ENCODE data around the gene UGP2. TPM values are rescaled to one million over a fixed set of nuclear protein-coding genes. Genes with fewer than 3 reads are reported as not detected.

Gene UGP2
- total RNA-seq, 4 donors from 2014 or later: 163 to 247 (median 198) TPM

DNA sequence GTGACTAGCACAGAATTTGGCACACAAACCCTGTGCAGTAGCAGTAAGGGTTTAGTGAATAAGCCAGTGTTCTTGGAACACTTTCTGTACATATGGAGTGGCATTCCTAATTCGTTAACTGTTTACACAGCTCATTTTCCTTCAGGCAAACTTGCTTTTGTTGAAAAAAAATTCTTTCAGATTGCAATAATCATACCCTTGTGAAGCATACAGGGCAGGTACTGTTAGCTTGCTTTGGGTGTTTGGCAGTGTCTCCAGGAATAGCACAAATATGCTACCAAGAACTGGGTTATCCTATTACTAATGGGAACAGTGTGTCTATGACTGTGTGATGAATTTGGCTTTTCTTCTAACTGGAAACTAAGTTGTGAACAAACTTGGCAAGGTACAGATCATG is 33.4 kb downstream of the UGP2 start:
- intact Hi-C loops (cut with DNase I): no loop called here
- Histone ChIP-seq H3K9me3 (no peaks in the 10 kb centered on the region), H3K4me1 (peaks cover 54 to 69% (median 64%) of the 10 kb centered on the region in 4 donors), H3K27ac (replicated peaks in 1 of 4) (peak overlapping the region; percentile 64 to 81 (median 74)), H3K4me3 (no peak overlapping the region), H3K27me3 (no peaks in the 10 kb centered on the region), H3K36me3 (peaks cover 0 to 16% (median 6%) of the 10 kb centered on the region in 4 donors)
- 41% methylated on average over 1 of the region's 1 CpG for WGBS
- peak; percentile 61 for TF ChIP-seq EP300 (IDR thresholded peaks at IDR 0.05)
- TF ChIP-seq POLR2A (IDR thresholded peaks at IDR 0.05; ENCODE audit: low read depth): no peak
- TF ChIP-seq, protein P1, sequence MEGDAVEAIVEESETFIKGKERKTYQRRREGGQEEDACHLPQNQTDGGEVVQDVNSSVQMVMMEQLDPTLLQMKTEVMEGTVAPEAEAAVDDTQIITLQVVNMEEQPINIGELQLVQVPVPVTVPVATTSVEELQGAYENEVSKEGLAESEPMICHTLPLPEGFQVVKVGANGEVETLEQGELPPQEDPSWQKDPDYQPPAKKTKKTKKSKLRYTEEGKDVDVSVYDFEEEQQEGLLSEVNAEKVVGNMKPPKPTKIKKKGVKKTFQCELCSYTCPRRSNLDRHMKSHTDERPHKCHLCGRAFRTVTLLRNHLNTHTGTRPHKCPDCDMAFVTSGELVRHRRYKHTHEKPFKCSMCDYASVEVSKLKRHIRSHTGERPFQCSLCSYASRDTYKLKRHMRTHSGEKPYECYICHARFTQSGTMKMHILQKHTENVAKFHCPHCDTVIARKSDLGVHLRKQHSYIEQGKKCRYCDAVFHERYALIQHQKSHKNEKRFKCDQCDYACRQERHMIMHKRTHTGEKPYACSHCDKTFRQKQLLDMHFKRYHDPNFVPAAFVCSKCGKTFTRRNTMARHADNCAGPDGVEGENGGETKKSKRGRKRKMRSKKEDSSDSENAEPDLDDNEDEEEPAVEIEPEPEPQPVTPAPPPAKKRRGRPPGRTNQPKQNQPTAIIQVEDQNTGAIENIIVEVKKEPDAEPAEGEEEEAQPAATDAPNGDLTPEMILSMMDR (IDR thresholded peaks at IDR 0.05): no peak
- peak in 1 of 2 donors; percentile 67 for TF ChIP-seq POLR2AphosphoS5 (IDR thresholded peaks at IDR 0.05)
- no peak for DNase-seq (ENCODE audit: extremely low spot score)

DNA sequence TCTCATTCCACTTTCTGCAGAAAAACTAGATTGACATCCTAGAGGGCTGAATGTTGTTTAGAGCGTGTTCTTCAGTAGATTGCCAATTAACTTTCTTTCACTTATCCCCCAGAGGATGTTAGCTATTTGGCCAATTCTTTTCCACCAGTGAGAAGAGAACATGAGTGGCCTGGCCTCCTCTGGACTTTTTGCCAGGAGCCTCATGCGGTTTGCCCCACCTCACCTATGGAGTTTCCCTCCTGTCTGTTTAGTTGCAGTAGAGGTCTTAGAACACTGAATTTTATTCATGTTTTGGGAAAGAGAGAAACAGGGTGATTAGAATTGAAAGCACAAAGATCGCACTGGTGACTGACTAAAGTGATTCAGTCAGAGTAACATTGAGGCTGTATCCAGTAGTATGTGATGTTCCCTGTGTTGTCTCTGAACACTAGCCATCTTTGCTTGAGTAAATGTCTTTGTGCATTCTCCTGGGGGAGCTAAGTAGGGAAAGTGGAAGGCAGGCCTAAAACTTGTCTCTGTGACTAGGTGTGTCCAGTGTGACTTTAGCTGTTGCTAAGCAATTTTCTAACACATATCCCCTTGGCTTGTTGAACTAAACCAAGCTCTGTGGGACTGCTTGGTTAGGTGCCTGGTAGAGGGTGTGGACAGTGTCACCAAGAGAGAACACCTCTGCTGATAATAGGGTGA is 34.0 kb downstream of the UGP2 start:
- no peak overlapping the region for H3K4me3 ChIP-seq
- H3K27ac ChIP-seq (replicated peaks in 1 of 4): peak overlapping the region; percentile 64 to 81 (median 74)
- H3K4me1 ChIP-seq: peaks cover 51 to 67% (median 61%) of the 10 kb centered on the region in 4 donors
- no peaks in the 10 kb centered on the region for H3K27me3 ChIP-seq
- H3K36me3 ChIP-seq: peaks cover 0 to 20% (median 6%) of the 10 kb centered on the region in 4 donors
- intact Hi-C loops (cut with DNase I): no loop called here
- no peaks in the 10 kb centered on the region for H3K9me3 ChIP-seq
- TF ChIP-seq EP300 (IDR thresholded peaks at IDR 0.05) (no peak), POLR2A (IDR thresholded peaks at IDR 0.05; ENCODE audit: low read depth) (no peak), POLR2AphosphoS5 (IDR thresholded peaks at IDR 0.05) (no peak)
- TF ChIP-seq, protein P1 (IDR thresholded peaks at IDR 0.05): no peak
- DNase-seq (ENCODE audit: extremely low spot score): no peak
- WGBS: 77% methylated on average over 3 of the region's 3 CpGs

DNA sequence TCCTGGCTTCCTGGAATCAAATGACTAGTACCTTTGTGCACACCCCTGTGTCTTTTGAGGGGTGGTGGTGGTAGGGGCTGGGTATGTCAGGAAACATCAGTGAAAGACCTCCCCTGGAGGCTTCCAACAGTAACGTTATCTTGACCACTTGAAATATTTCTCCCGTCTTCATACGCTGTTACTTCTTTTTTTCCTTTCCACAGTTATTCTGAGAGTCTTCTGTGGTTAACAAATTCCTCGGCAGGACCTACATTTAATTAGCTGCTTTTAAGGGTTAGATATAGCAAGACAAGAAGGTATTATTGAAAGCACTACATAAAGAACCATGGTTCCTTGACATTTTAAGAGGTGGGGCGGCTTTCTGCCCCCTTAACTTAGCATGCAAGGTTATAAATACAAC is 34.6 kb downstream of the UGP2 start:
- no peaks in the 10 kb centered on the region for H3K27me3 ChIP-seq
- DNase-seq (ENCODE audit: extremely low spot score): no peak
- intact Hi-C loops (cut with DNase I): no loop called here
- TF ChIP-seq EP300 (IDR thresholded peaks at IDR 0.05): no peak
- peaks cover 0 to 20% (median 6%) of the 10 kb centered on the region in 4 donors for H3K36me3 ChIP-seq
- WGBS: 84% methylated on average over 5 of the region's 5 CpGs
- peak overlapping the region in 3 of 4 donors; percentile 70 to 81 (median 77) for H3K27ac ChIP-seq (replicated peaks in 1 of 4)
- peaks cover 45 to 64% (median 55%) of the 10 kb centered on the region in 4 donors for H3K4me1 ChIP-seq
- H3K9me3 ChIP-seq: no peaks in the 10 kb centered on the region
- H3K4me3 ChIP-seq: no peak overlapping the region

- Histone ChIP-seq H3K4me1 (peaks cover 32 to 53% (median 40%) of the 10 kb centered on the region in 4 donors), H3K27ac (replicated peaks in 1 of 4) (no peak overlapping the region), H3K27me3 (no peaks in the 10 kb centered on the region), H3K36me3 (peaks cover 0 to 33% (median 16%) of the 10 kb centered on the region in 4 donors), H3K9me3 (no peaks in the 10 kb centered on the region), H3K4me3 (no peak overlapping the region)
- no peak for DNase-seq (ENCODE audit: extremely low spot score)
- TF ChIP-seq, protein P1 (IDR thresholded peaks at IDR 0.05): no peak
- intact Hi-C loops (cut with DNase I): no loop called here
- WGBS: 81% methylated on average over 1 of the region's 1 CpG
Observed at GRCh38 chr2:63878486-63878885, 36.8 kb downstream of the UGP2 start.

- Histone ChIP-seq H3K27me3 (no peaks in the 10 kb centered on the region), H3K4me3 (no peak overlapping the region), H3K4me1 (peaks cover 19 to 38% (median 28%) of the 10 kb centered on the region in 4 donors), H3K36me3 (peaks cover 0 to 42% (median 25%) of the 10 kb centered on the region in 4 donors), H3K27ac (replicated peaks in 1 of 4) (no peak overlapping the region), H3K9me3 (no peaks in the 10 kb centered on the region)
- no peak for DNase-seq (ENCODE audit: extremely low spot score)
- intact Hi-C loops (cut with DNase I): no loop called here
- 92% methylated on average over 2 of the region's 2 CpGs for WGBS
- no peak for TF ChIP-seq POLR2A (IDR thresholded peaks at IDR 0.05; ENCODE audit: low read depth)
- no peak for TF ChIP-seq POLR2AphosphoS5 (IDR thresholded peaks at IDR 0.05)
- TF ChIP-seq, protein P1 (IDR thresholded peaks at IDR 0.05): no peak
- no peak for TF ChIP-seq EP300 (IDR thresholded peaks at IDR 0.05)
Observed at GRCh38 chr2:63879876-63880433, 38.3 kb downstream of the UGP2 start.
